ENCODE measurements around the gene CA9.

Gene CA9

DNA sequence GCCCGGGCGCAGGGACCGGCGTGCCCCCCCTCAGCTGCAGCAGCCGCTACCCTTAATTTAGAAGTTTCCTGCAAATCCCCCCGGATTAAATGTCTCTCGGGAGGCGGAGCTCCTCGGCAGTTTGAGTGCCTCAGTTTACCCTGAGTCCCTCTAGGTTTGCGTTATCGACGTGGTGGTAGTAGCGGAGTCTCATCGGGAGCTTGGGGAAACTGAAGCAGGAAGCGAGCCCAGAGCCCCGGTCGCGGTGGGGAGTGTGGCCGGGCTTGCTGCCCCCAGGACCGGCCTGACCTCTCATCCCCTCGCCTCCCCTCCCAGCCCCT lies 16.5 kb downstream of the CA9 start:
- ChIA-PET CTCF (no interaction called here), POLR2A (interaction anchor here (1.2 to 1.9 kb wide), 3 partner anchors 26 to 32 kb away, joined by 3 to 14 read pairs (median 6); partner anchors contain the start of genes ARHGEF39, CCDC107 and RMRP)
- DNase-seq (ENCODE audit: extremely low spot score): no peak
- TF ChIP-seq BHLHE40 (IDR thresholded peaks at IDR 0.05; ENCODE audit: borderline replicate concordance) (no peak), SP1 (IDR thresholded peaks at IDR 0.05) (no peak), CTBP1 (IDR thresholded peaks at IDR 0.05; ENCODE audit: borderline replicate concordance) (no peak), ARNT (IDR thresholded peaks at IDR 0.05) (no peak), TARDBP (IDR thresholded peaks at IDR 0.05) (no peak), ZNF384 (IDR thresholded peaks at IDR 0.05) (no peak), FOXK2 (IDR thresholded peaks at IDR 0.05) (no peak)

DNA sequence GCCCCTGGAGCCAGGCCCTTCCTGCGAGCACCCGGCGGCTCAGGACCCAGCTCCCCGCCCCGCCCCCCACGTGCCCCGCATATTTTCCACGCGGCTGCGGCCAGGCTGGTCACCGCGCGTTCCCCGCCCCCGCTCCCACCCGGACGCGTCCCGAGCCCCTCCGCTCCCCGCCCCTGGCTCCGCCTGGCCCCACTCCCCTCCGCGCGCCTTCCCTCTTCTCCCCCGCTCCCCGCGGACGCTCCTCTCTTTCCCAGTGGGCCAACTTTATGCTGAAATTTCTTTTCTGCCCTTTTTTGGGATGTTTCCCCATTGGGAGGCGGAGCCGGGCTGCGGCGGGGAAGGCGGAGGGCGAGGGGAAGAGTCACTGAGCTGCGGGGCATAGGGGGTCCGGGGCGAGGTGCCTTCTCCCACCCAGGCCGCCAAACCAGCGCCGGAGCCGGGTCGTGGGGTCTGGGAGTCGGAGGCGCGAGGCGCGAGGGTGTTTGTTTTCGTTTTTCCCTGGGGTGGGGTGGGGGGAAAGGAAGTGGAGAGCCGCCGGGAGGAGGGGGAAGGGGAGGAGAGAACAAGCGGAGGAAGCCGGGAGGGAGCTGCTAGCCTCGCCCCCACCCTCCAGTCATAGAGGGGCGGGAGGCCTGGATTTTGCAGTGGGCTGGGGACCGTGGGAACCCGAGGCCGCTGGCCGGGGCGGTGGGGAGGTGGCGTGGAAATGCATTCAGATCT lies 17.0 kb downstream of the CA9 start:
- CTCF ChIA-PET: interaction anchor here (1.4 kb wide), 1 partner anchor 32 kb away, joined by 5 read pairs; the partner anchor contains the start of gene CCDC107
- no peak for TF ChIP-seq HDGF (IDR thresholded peaks at IDR 0.05; ENCODE audit: borderline replicate concordance)
- TF ChIP-seq FOXA1 (IDR thresholded peaks at IDR 0.05): no peak
- 0 out of 2 replicates have a peak, but pooled peaks have one; percentile 50 for TF ChIP-seq L3MBTL2 (conservative IDR thresholded peaks at IDR 0.05)
- TF ChIP-seq CTBP1 (IDR thresholded peaks at IDR 0.05; ENCODE audit: borderline replicate concordance): no peak
- POLR2A ChIA-PET: interaction anchor here (0.6 to 1.9 kb wide), 6 partner anchors 10 to 42 kb away, joined by 3 to 14 read pairs (median 4); partner anchors contain the start of genes ARHGEF39, CCDC107, CREB3 and RMRP
- peak; percentile 69 for DNase-seq (ENCODE audit: extremely low spot score)

DNA sequence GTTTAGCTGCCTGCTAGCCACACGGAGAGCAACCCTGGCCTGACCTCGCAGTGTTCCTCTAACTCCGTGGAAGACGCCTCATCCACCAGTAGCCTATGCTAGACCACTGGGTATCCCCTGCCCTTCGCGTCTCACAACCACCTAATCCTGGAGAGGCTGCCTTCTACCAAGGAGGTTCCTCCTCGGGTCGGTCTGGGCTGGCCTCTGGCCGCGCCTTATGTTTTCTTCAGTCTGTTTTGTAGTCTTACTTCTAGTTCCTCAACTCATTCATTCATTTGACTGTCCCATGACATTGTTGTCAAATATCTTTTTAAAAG lies 17.6 kb downstream of the CA9 start:
- DNase-seq (ENCODE audit: extremely low spot score): no peak
- POLR2A ChIA-PET: interaction anchor here (0.6 to 1.9 kb wide), 6 partner anchors 10 to 41 kb away, joined by 3 to 14 read pairs (median 4); partner anchors contain the start of genes ARHGEF39, CCDC107, CREB3 and RMRP
- CTCF ChIA-PET: interaction anchor here (1.4 kb wide), 1 partner anchor 33 kb away, joined by 5 read pairs; the partner anchor contains the start of gene CCDC107
- no peak for TF ChIP-seq CTBP1 (IDR thresholded peaks at IDR 0.05; ENCODE audit: borderline replicate concordance)
- TF ChIP-seq FOXK2 (IDR thresholded peaks at IDR 0.05): no peak
- TF ChIP-seq NFRKB (IDR thresholded peaks at IDR 0.05): no peak
- TF ChIP-seq ARNT (IDR thresholded peaks at IDR 0.05): no peak
- no peak for TF ChIP-seq BHLHE40 (IDR thresholded peaks at IDR 0.05; ENCODE audit: borderline replicate concordance)
- TF ChIP-seq SUZ12 (IDR thresholded peaks at IDR 0.05): no peak
- TF ChIP-seq FOXA1 (IDR thresholded peaks at IDR 0.05): no peak
- TF ChIP-seq HDGF (IDR thresholded peaks at IDR 0.05; ENCODE audit: borderline replicate concordance): no peak
- TF ChIP-seq, protein P1, sequence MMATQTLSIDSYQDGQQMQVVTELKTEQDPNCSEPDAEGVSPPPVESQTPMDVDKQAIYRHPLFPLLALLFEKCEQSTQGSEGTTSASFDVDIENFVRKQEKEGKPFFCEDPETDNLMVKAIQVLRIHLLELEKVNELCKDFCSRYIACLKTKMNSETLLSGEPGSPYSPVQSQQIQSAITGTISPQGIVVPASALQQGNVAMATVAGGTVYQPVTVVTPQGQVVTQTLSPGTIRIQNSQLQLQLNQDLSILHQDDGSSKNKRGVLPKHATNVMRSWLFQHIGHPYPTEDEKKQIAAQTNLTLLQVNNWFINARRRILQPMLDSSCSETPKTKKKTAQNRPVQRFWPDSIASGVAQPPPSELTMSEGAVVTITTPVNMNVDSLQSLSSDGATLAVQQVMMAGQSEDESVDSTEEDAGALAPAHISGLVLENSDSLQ (IDR thresholded peaks at IDR 0.05): no peak
- TF ChIP-seq TARDBP (IDR thresholded peaks at IDR 0.05): no peak

DNA sequence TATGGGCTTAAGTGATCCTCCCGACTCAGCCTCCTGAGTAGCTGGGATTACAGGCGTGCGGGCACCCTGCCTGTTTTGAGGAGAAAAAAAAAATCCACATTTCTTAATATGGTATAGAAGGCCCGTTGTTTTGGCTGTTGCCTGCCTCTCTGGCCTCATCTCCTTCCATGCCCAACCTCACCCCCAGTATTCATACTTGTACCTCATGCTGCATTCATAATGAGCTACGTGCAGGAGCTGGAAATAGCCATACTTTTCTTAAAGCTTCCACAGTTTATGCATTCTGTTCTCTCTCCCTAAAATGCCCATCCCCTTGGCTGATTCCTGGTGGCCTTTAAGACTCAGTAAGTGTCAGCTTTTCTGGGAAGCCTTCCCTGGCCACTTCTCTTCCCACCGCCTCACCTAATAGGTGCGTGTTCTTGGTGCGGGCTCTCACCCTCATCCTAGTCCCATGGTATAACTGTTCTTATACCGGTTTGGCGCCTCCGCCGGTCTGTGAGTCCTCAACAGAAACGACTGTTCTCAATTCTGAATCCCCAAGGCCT lies 18.1 kb downstream of the CA9 start:
- no peak for DNase-seq (ENCODE audit: extremely low spot score)
- TF ChIP-seq BHLHE40 (IDR thresholded peaks at IDR 0.05; ENCODE audit: borderline replicate concordance): no peak
- TF ChIP-seq FOXA1 (IDR thresholded peaks at IDR 0.05): no peak
- TF ChIP-seq LEF1 (IDR thresholded peaks at IDR 0.05; ENCODE audit: borderline replicate concordance): no peak
- TF ChIP-seq ELF4 (IDR thresholded peaks at IDR 0.05): no peak
- TF ChIP-seq, protein P1 (IDR thresholded peaks at IDR 0.05): no peak
- no peak for TF ChIP-seq TARDBP (IDR thresholded peaks at IDR 0.05)
- no peak for TF ChIP-seq L3MBTL2 (conservative IDR thresholded peaks at IDR 0.05)
- TF ChIP-seq HDGF (IDR thresholded peaks at IDR 0.05; ENCODE audit: borderline replicate concordance): no peak
- ChIA-PET CTCF (interaction anchor here (0.7 to 1.4 kb wide), 2 partner anchors 33 to 260 kb away, joined by 4 to 5 read pairs; partner anchors contain the start of gene CCDC107), POLR2A (interaction anchor here (1.8 kb wide), 1 partner anchor 31 kb away, joined by 6 read pairs; no protein-coding TSS in a partner anchor)

DNA sequence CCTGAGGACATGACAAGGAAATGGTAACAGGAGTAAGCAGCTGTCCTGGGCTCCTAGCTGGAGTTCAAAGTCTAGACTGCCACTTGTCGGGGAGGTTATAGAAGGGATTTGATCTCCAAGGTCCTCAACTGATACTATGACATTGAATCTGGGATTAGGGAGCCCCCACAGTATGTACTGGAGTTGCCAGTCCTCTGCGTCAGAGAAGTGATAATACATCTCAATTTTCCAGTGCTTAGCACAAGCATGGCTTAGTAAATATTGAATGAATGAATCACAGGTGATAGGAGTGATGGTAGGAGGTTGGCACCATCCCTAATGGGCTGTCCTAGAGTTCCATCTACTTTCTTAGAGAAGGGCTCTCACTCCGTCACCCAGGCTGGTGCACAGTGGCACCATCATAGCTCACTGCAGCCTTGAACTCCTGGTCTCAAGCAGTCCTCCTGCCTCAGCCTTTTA lies 22.2 kb downstream of the CA9 start:
- no peak for DNase-seq (ENCODE audit: extremely low spot score)
- TF ChIP-seq FOXA1 (IDR thresholded peaks at IDR 0.05) (no peak), ZNF384 (IDR thresholded peaks at IDR 0.05) (no peak), CTBP1 (IDR thresholded peaks at IDR 0.05; ENCODE audit: borderline replicate concordance) (no peak), NFRKB (IDR thresholded peaks at IDR 0.05) (no peak)
- ChIA-PET POLR2A (interaction anchor here (1.0 to 2.3 kb wide), 6 partner anchors 20 to 53 kb away, joined by 3 to 6 read pairs (median 4); partner anchors contain the start of genes ARHGEF39, CCDC107, CREB3 and GBA2), CTCF (interaction anchor here (0.6 to 1.8 kb wide), 12 partner anchors 8 to 75 kb away, joined by 3 to 11 read pairs (median 4); partner anchors contain the start of genes CREB3, RGP1 and TLN1)

DNA sequence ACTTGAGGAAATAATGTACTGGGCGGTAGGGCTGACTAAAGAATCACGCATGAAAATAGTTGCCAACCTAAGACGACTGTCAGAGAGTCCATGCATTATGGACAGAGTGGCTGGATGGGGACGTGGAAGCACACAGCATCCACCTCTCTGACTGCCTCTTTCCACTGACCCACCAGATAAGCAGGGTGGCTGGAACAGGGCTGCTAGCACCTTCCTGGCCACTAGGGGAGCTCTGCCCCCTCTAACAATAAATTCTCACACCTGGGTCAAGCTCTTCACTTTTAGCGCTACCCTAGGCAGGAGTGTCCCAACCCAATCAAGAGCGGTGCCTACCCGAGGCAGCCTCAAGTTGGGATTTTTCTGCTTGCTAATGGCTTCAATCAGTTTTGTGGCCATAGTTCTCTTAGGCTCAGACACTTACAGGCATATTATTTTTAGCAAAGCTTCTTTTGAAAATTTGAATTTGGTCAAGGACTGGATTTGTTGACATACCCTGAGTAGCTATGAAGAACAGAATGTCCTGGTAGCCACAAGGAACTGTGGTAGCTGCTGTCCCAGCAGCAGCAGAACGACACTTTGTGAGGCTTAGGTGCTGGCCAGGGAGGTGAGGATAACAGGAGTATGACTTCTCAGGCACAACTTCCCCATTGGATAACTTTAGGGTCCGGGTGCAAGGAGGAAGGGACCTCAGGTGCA lies 22.9 kb downstream of the CA9 start:
- ChIA-PET CTCF (interaction anchor here (0.6 to 1.8 kb wide), 18 partner anchors 8 to 74 kb away, joined by 3 to 11 read pairs (median 4); partner anchors contain the start of genes ARHGEF39, CREB3, RGP1 and TLN1), POLR2A (interaction anchor here (1.0 to 1.5 kb wide), 5 partner anchors 20 to 52 kb away, joined by 3 to 5 read pairs (median 3); partner anchors contain the start of genes CCDC107, CREB3, GBA2 and RGP1)
- no peak for TF ChIP-seq CTBP1 (IDR thresholded peaks at IDR 0.05; ENCODE audit: borderline replicate concordance)
- TF ChIP-seq, protein P1 (IDR thresholded peaks at IDR 0.05): no peak
- no peak for TF ChIP-seq FOXM1 (IDR thresholded peaks at IDR 0.05; ENCODE audit: borderline replicate concordance)
- no peak for TF ChIP-seq HDGF (IDR thresholded peaks at IDR 0.05; ENCODE audit: borderline replicate concordance)
- no peak for TF ChIP-seq ZNF384 (IDR thresholded peaks at IDR 0.05)
- no peak for TF ChIP-seq ARNT (IDR thresholded peaks at IDR 0.05)
- no peak for TF ChIP-seq TARDBP (IDR thresholded peaks at IDR 0.05)
- TF ChIP-seq NFRKB (IDR thresholded peaks at IDR 0.05): no peak
- no peak for TF ChIP-seq SP1 (IDR thresholded peaks at IDR 0.05)
- no peak for TF ChIP-seq ELF4 (IDR thresholded peaks at IDR 0.05)
- TF ChIP-seq SUZ12 (IDR thresholded peaks at IDR 0.05): no peak
- peak; percentile 74 for DNase-seq (ENCODE audit: extremely low spot score)
